SK-N-MC (cell line): ENCODE measurements around the gene SEC23IP.

ENCODE experiments used
- EZH2 ChIP-seq: fragments of 200-600 bp; sonication (generic); IDR thresholded peaks from one replicate; pipeline ENCODE4 v1.6.1; 2017; ENCODE audit warnings: antibody characterized with exemption
- FOXP2 ChIP-seq: optimal IDR thresholded peaks from 2 replicates; pipeline ENCODE3; 2011; ENCODE audit warnings: mild to moderate bottlenecking, moderate library complexity; ENCODE audit not compliant: insufficient read depth; ENCODE audit errors: extremely low read length, control extremely low read depth
- POLR2AphosphoS5 ChIP-seq: IDR thresholded peaks from 2 replicates; pipeline ENCODE4 v1.6.1; 2012; ENCODE audit warnings: mild to moderate bottlenecking, low read depth, low read length, borderline replicate concordance

DNA sequence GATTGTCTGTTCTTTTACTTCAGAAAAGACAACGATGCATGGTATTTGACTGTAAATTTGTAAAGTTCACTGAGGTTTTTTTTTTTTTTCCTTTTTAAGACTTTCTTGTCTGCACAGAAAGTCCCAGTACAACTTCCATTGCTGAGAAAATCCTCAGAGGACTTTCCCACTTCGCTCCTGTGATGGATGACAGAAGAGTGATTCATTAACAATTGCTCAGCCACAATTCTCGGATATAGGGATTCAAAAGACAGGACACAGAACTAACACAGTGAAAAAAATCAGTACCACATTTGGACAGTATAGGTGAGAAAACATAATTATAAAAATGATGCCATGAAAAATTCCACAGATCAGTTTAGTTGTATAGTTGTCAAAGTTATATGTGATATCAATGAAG lies 48.0 kb downstream of the SEC23IP start:
- TF ChIP-seq POLR2AphosphoS5 (no peak), EZH2 (no peak), FOXP2 (no peak)
